C4-2B (cell line): ENCODE results near the gene DPP8.
"Not testable (repeated sequence)": the region's sequence is repeated elsewhere in the genome, so short reads cannot be mapped to it uniquely, and the experiment has no call there.

Source experiments
- ZFX ChIP-seq: fragments of 450-650 bp; IDR thresholded peaks from 2 replicates; pipeline ENCODE4 v1.6.1; 2017
- TF ChIP-seq, protein P1 (sequence below): fragments of 450-650 bp; conservative IDR thresholded peaks from 2 replicates; pipeline ENCODE4 v1.5.1; 2017; ENCODE audit warnings: mild to moderate bottlenecking

DNA sequence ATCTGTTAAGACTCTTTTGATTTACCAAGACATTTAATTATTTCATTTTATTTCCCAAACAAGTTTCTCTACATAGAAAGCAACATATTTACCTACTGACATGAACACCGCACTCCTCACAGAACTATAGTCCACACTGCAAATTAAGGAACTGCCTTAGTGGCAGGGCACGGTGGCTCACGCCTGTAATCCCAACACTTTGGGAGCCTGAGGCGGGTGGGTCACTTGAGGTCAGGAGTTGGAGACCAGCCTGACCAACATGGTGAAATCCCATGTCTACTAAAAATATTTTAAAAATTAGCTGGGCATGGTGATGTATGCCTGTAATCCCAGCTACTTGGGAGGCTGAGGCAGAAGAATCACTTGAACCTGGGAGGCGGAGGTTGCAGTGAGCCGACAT lies 54.4 kb downstream of the DPP8 start:
- TF ChIP-seq, protein P1, sequence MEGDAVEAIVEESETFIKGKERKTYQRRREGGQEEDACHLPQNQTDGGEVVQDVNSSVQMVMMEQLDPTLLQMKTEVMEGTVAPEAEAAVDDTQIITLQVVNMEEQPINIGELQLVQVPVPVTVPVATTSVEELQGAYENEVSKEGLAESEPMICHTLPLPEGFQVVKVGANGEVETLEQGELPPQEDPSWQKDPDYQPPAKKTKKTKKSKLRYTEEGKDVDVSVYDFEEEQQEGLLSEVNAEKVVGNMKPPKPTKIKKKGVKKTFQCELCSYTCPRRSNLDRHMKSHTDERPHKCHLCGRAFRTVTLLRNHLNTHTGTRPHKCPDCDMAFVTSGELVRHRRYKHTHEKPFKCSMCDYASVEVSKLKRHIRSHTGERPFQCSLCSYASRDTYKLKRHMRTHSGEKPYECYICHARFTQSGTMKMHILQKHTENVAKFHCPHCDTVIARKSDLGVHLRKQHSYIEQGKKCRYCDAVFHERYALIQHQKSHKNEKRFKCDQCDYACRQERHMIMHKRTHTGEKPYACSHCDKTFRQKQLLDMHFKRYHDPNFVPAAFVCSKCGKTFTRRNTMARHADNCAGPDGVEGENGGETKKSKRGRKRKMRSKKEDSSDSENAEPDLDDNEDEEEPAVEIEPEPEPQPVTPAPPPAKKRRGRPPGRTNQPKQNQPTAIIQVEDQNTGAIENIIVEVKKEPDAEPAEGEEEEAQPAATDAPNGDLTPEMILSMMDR: not testable (repeated sequence)
- not testable (repeated sequence) for TF ChIP-seq ZFX
